Keratinocyte (primary cell): Measurements from ENCODE around the gene TNIK. TPM values are rescaled to one million over a fixed set of nuclear protein-coding genes. Genes with fewer than 3 reads are reported as not detected.

ENCODE experiments used
- DNase-seq: peaks from one replicate; pipeline ENCODE4 v3.0.0-alpha.2; 2011; ENCODE audit warnings: low read depth, missing footprints, low spot score
- FAIRE-seq: peaks from 2 replicates; lab custom pipeline; 2011; peaks lifted over from hg19 to GRCh38; lab: Jason Lieb, UNC
- H2AFZ ChIP-seq: 2 replicates; pipeline ENCODE4 v1.6.0; 2012; ENCODE audit warnings: low read length, control low read depth, inconsistent platforms; ENCODE audit not compliant: control insufficient read depth
- H3K27ac ChIP-seq: 2 replicates; pipeline ENCODE4 v1.5.1; 2011; ENCODE audit warnings: low read length; ENCODE audit not compliant: control insufficient read depth, insufficient read depth
- H3K27me3 ChIP-seq: 3 replicates; pipeline ENCODE4 v1.6.0; 2011; ENCODE audit warnings: low read length; ENCODE audit not compliant: control insufficient read depth, insufficient read depth; ENCODE audit errors: extremely low read depth
- H3K36me3 ChIP-seq, 2 experiments: 2 replicates in 1 of 2; 3 replicates in 1 of 2; pipeline ENCODE4 v1.5.1; 2011; ENCODE audit warnings: low read length in 2 of 2, mild to moderate bottlenecking in 1 of 2; ENCODE audit not compliant: control insufficient read depth in 2 of 2, insufficient read depth in 2 of 2; ENCODE audit errors: extremely low read depth in 1 of 2
- H3K4me1 ChIP-seq: 3 replicates; pipeline ENCODE4 v1.5.1; 2011; ENCODE audit warnings: low read length; ENCODE audit not compliant: control insufficient read depth, insufficient read depth; ENCODE audit errors: extremely low read depth
- H3K4me2 ChIP-seq: 3 replicates; pipeline ENCODE4 v1.6.0; 2011; ENCODE audit warnings: low read depth, low read length; ENCODE audit not compliant: control insufficient read depth, insufficient read depth; ENCODE audit errors: extremely low read depth
- H3K4me3 ChIP-seq, 3 experiments: fragments of 200-600 bp in 1 of 3; sonication (generic) in 1 of 3; 2 replicates in 2 of 3; 3 replicates in 1 of 3; pipeline ENCODE4 v1.5.1; 2011 to 2016; ENCODE audit warnings: low read length in 3 of 3, mild to moderate bottlenecking in 3 of 3, control low read depth in 2 of 3, inconsistent platforms in 1 of 3, low read depth in 1 of 3, mixed read lengths in 1 of 3, mixed run types in 1 of 3, moderate library complexity in 1 of 3; ENCODE audit not compliant: control insufficient read depth in 2 of 3, insufficient read depth in 2 of 3; ENCODE audit errors: extremely low read depth in 1 of 3
- H3K79me2 ChIP-seq: 2 replicates; pipeline ENCODE4 v1.6.0; 2012; ENCODE audit warnings: low read length; ENCODE audit not compliant: control insufficient read depth, insufficient read depth
- H3K9ac ChIP-seq: 3 replicates; pipeline ENCODE4 v1.6.0; 2011; ENCODE audit warnings: low read length; ENCODE audit not compliant: control insufficient read depth, insufficient read depth; ENCODE audit errors: extremely low read depth
- H3K9me1 ChIP-seq: 3 replicates; pipeline ENCODE4 v1.6.0; 2011; ENCODE audit warnings: low read length; ENCODE audit not compliant: control insufficient read depth, insufficient read depth; ENCODE audit errors: extremely low read depth
- H3K9me3 ChIP-seq: 2 replicates; pipeline ENCODE4 v1.5.1; 2012; ENCODE audit warnings: low read depth, low read length; ENCODE audit not compliant: control insufficient read depth
- H4K20me1 ChIP-seq: 3 replicates; pipeline ENCODE4 v1.6.0; 2011; ENCODE audit warnings: low read length; ENCODE audit not compliant: control insufficient read depth, insufficient read depth; ENCODE audit errors: extremely low read depth
- CTCF ChIP-seq, 3 experiments: IDR thresholded peaks in 1 of 3; conservative IDR thresholded peaks in 1 of 3; optimal IDR thresholded peaks in 1 of 3; 2 replicates in 2 of 3; 3 replicates in 1 of 3; pipeline versions ENCODE3 to v1.5.1; 2011; ENCODE audit warnings: low read length in 3 of 3, mild to moderate bottlenecking in 3 of 3, moderate library complexity in 2 of 3, control low read depth in 1 of 3, inconsistent platforms in 1 of 3; ENCODE audit not compliant: insufficient read depth in 2 of 3; ENCODE audit errors: extremely low read depth in 1 of 3
- EZH2 ChIP-seq: IDR thresholded peaks from one replicate; pipeline ENCODE4 v1.6.1; 2012; ENCODE audit warnings: inconsistent platforms, mild to moderate bottlenecking, low read length, moderate library complexity
- dilution Hi-C: fragments of 300-500 bp; cut with MboI; formaldehyde crosslinking; loops from one replicate; pipeline ENCODE4 v1.7.0; 2020; ENCODE audit warnings: low sequenced_read_pairs; ENCODE audit not compliant: extremely low pct_ligation_motif_present
- polyA plus RNA-seq, 5 experiments: library from polyadenylated mRNA; depleted of rRNA in 3 of 5; stranded (reverse) in 3 of 5; stranded (forward) in 1 of 5; unstranded in 1 of 5; fragments of >200 nt; gene quantifications; 1 replicate in 1 of 5; 2 replicates in 3 of 5; 3 replicates in 1 of 5; pipeline versions ENCODE4 v1.2.1 to v1.2.3, GENCODE V29; 2011 to 2012; ENCODE audit warnings: missing spikeins in 2 of 5, low read depth in 1 of 5, low replicate concordance in 1 of 5

Gene TNIK
- polyA plus RNA-seq, 1 donor (not counting 4 experiments of a cell fraction or from before 2014, with no cell fraction given): 4.4 TPM

- no peak overlapping the region for H3K9ac ChIP-seq
- dilution Hi-C loops: no loop called here
- DNase-seq (no peak), FAIRE-seq (no peak)
- no peak overlapping the region for H3K4me3 ChIP-seq
- peaks cover 22% of the 10 kb centered on the region for H3K4me1 ChIP-seq
- no peak overlapping the region for H3K4me2 ChIP-seq
- no peak overlapping the region for H3K27ac ChIP-seq
- H3K27me3 ChIP-seq: no peaks in the 10 kb centered on the region
- no peaks in the 10 kb centered on the region for H4K20me1 ChIP-seq
- no peak overlapping the region for H2AFZ ChIP-seq
- H3K9me1 ChIP-seq: no peaks in the 10 kb centered on the region
- H3K79me2 ChIP-seq: no peaks in the 10 kb centered on the region
- no peaks in the 10 kb centered on the region for H3K36me3 ChIP-seq
- no peaks in the 10 kb centered on the region for H3K9me3 ChIP-seq
- TF ChIP-seq EZH2 (no peak), CTCF (optimal IDR thresholded peaks at IDR 0.05 in 1 of 3, IDR thresholded peaks at IDR 0.05 in 1 of 3, conservative IDR thresholded peaks at IDR 0.05 in 1 of 3; ENCODE audit: extremely low read depth in 1 of 3, insufficient read depth in 2 of 3, low read length in 3 of 3) (no peak)
These were observed 84.3 kb downstream of the TNIK start for GRCh38 chr3:171375666-171376595.

GRCh38 chr3:171374661-171375285 lies 85.4 kb downstream of the TNIK start:
- no peak overlapping the region for H2AFZ ChIP-seq
- FAIRE-seq (peak; percentile 75), DNase-seq (no peak)
- H3K9me3 ChIP-seq: no peaks in the 10 kb centered on the region
- no peaks in the 10 kb centered on the region for H3K27me3 ChIP-seq
- no peaks in the 10 kb centered on the region for H3K9me1 ChIP-seq
- H3K79me2 ChIP-seq: no peaks in the 10 kb centered on the region
- H3K36me3 ChIP-seq: no peaks in the 10 kb centered on the region
- H3K9ac ChIP-seq: no peak overlapping the region
- peaks cover 22% of the 10 kb centered on the region for H3K4me1 ChIP-seq
- no peak overlapping the region for H3K4me3 ChIP-seq
- dilution Hi-C loops: no loop called here
- H3K27ac ChIP-seq: peak overlapping the region; percentile 43
- peak overlapping the region; percentile 23 for H3K4me2 ChIP-seq
- H4K20me1 ChIP-seq: no peaks in the 10 kb centered on the region
- TF ChIP-seq CTCF (optimal IDR thresholded peaks at IDR 0.05 in 1 of 3, IDR thresholded peaks at IDR 0.05 in 1 of 3, conservative IDR thresholded peaks at IDR 0.05 in 1 of 3; ENCODE audit: extremely low read depth in 1 of 3, insufficient read depth in 2 of 3, low read length in 3 of 3) (no peak), EZH2 (no peak)
